H1 (cell line): ENCODE data around the gene TINCR. TPM values are rescaled to one million over a fixed set of nuclear protein-coding genes. Genes with fewer than 3 reads are reported as not detected.

ENCODE experiments used
- CTCF ChIA-PET: fragments of 300-600 bp; sonication (Branson Sonifier 250); formaldehyde crosslinking; loops from one replicate; lab custom pipeline; 2021; ENCODE audit not compliant: partially characterized antibody; lab: Charles Lee
- POLR2A ChIA-PET: fragments of 300-600 bp; sonication (Branson Sonifier 250); formaldehyde crosslinking; loops from one replicate; lab custom pipeline; 2021; ENCODE audit warnings: inconsistent platforms; ENCODE audit not compliant: partially characterized antibody; lab: Charles Lee
- DNase-seq, 2 experiments: peaks; one replicate each; pipeline versions ENCODE4 v3.0.0 to v3.0.0-alpha.2; 2010 to 2022; ENCODE audit warnings: low spot score in 2 of 2, low read depth in 1 of 2, mixed read lengths in 1 of 2
- FAIRE-seq: peaks from 2 replicates; lab custom pipeline; 2011; peaks lifted over from hg19 to GRCh38; lab: Jason Lieb, UNC
- H2AFZ ChIP-seq: 2 replicates; pipeline ENCODE4 v1.8.1; 2012; ENCODE audit warnings: low read length, inconsistent platforms
- H2AK5ac ChIP-seq: 2 replicates; pipeline ENCODE4 v1.6.1; 2013; ENCODE audit warnings: low read depth, low read length
- H2BK120ac ChIP-seq: replicated peaks from 2 replicates; pipeline ENCODE3; 2013; ENCODE audit warnings: low read depth, low read length, inconsistent platforms
- H2BK12ac ChIP-seq: 2 replicates; pipeline ENCODE4 v1.6.1; 2013; ENCODE audit warnings: low read depth, low read length
- H2BK15ac ChIP-seq: 2 replicates; pipeline ENCODE4 v1.6.1; 2013; ENCODE audit warnings: low read length
- H2BK20ac ChIP-seq: 2 replicates; pipeline ENCODE4 v1.6.1; 2013; ENCODE audit warnings: low read length
- H2BK5ac ChIP-seq: 2 replicates; pipeline ENCODE4 v1.6.1; 2013; ENCODE audit warnings: low read depth, low read length
- H3K14ac ChIP-seq: 2 replicates; pipeline ENCODE4 v1.6.1; 2013; ENCODE audit warnings: inconsistent platforms; ENCODE audit not compliant: insufficient read length
- H3K18ac ChIP-seq: 2 replicates; pipeline ENCODE4 v1.6.1; 2013; ENCODE audit warnings: low read length; ENCODE audit errors: extremely low read depth
- H3K23ac ChIP-seq: 2 replicates; pipeline ENCODE4 v1.6.1; 2013; ENCODE audit warnings: inconsistent platforms; ENCODE audit not compliant: insufficient read length
- H3K23me2 ChIP-seq: 2 replicates; pipeline ENCODE4 v1.6.1; 2013; ENCODE audit warnings: low read depth, low read length
- H3K27ac ChIP-seq: 2 replicates; pipeline ENCODE4 v1.6.1; 2011; ENCODE audit warnings: low read depth, low read length, inconsistent platforms
- H3K27me3 ChIP-seq, 4 experiments: replicated peaks in 1 of 4; 1 replicate in 1 of 4; 2 replicates in 3 of 4; pipeline versions ENCODE4 v1.6.1 to v1.8.1; 2011 to 2013; ENCODE audit warnings: low read length in 3 of 4, mild to moderate bottlenecking in 3 of 4, inconsistent platforms in 2 of 4, mixed read lengths in 2 of 4, moderate library complexity in 1 of 4; ENCODE audit not compliant: control insufficient read depth in 3 of 4, insufficient read depth in 3 of 4; ENCODE audit errors: extremely low read depth in 1 of 4
- H3K36me3 ChIP-seq, 4 experiments: 2 replicates each; pipeline versions ENCODE4 v1.6.1 to v1.8.1; 2011 to 2013; ENCODE audit warnings: mild to moderate bottlenecking in 4 of 4, low read length in 3 of 4, moderate library complexity in 2 of 4, control low read depth in 1 of 4, inconsistent platforms in 1 of 4; ENCODE audit not compliant: insufficient read depth in 4 of 4, control insufficient read depth in 2 of 4
- H3K4ac ChIP-seq: replicated peaks from 2 replicates; pipeline ENCODE3; 2013; ENCODE audit warnings: low read length, low read depth, mixed read lengths, inconsistent platforms; ENCODE audit not compliant: insufficient read length
- H3K4me1 ChIP-seq, 4 experiments: replicated peaks in 1 of 4; 1 replicate in 1 of 4; 2 replicates in 3 of 4; pipeline versions ENCODE4 v1.6.1 to v1.8.1; 2011 to 2013; ENCODE audit warnings: low read length in 3 of 4, inconsistent platforms in 2 of 4, mixed read lengths in 1 of 4; ENCODE audit not compliant: insufficient read depth in 4 of 4, control insufficient read depth in 3 of 4
- H3K4me2 ChIP-seq, 2 experiments: 2 replicates each; pipeline versions ENCODE4 v1.6.1 to v1.8.1; 2011 to 2013; ENCODE audit warnings: low read depth in 2 of 2, low read length in 2 of 2, control low read depth in 1 of 2, inconsistent platforms in 1 of 2, mild to moderate bottlenecking in 1 of 2; ENCODE audit not compliant: insufficient read depth in 1 of 2
- H3K4me3 ChIP-seq, 4 experiments: fragments of 200-600, 300-600 bp in 1 of 4; sonication (generic), shearing (Covaris generic), sonication (Bioruptor Twin) in 1 of 4; 2 replicates each; pipeline versions ENCODE4 v1.5.1 to v1.8.1; 2011 to 2016; ENCODE audit warnings: low read length in 4 of 4, low read depth in 3 of 4, control low read depth in 2 of 4, inconsistent platforms in 2 of 4, mild to moderate bottlenecking in 2 of 4, mixed read lengths in 1 of 4, moderate library complexity in 1 of 4; ENCODE audit not compliant: insufficient read depth in 2 of 4; ENCODE audit errors: extremely low read depth in 1 of 4
- H3K56ac ChIP-seq: replicated peaks from 2 replicates; pipeline ENCODE3; 2013; ENCODE audit warnings: low read depth, mild to moderate bottlenecking, mixed read lengths, low read length, inconsistent platforms; ENCODE audit not compliant: insufficient read length
- H3K79me1 ChIP-seq: 2 replicates; pipeline ENCODE4 v1.6.1; 2013; ENCODE audit warnings: low read depth, low read length, control low read depth
- H3K79me2 ChIP-seq, 2 experiments: 2 replicates each; pipeline versions ENCODE4 v1.6.1 to v1.8.1; 2012 to 2013; ENCODE audit warnings: low read length in 2 of 2, mild to moderate bottlenecking in 2 of 2, inconsistent platforms in 1 of 2; ENCODE audit not compliant: insufficient read depth in 2 of 2, control insufficient read depth in 1 of 2
- H3K9ac ChIP-seq, 4 experiments: replicated peaks in 1 of 4; 1 replicate in 1 of 4; 2 replicates in 3 of 4; pipeline versions ENCODE4 v1.6.1 to v1.8.1; 2011 to 2013; ENCODE audit warnings: low read depth in 3 of 4, low read length in 3 of 4, control low read depth in 2 of 4, mild to moderate bottlenecking in 2 of 4, moderate library complexity in 2 of 4, inconsistent platforms in 1 of 4; ENCODE audit errors: extremely low read depth in 1 of 4
- H3K9me3 ChIP-seq, 2 experiments: 2 replicates each; pipeline versions ENCODE4 v1.6.1 to v1.8.1; 2012 to 2013; ENCODE audit warnings: mild to moderate bottlenecking in 2 of 2, moderate library complexity in 2 of 2, control low read depth in 1 of 2, inconsistent platforms in 1 of 2, low read depth in 1 of 2, low read length in 1 of 2, mixed read lengths in 1 of 2; ENCODE audit not compliant: insufficient read depth in 2 of 2
- H4K20me1 ChIP-seq, 2 experiments: replicated peaks in 1 of 2; 2 replicates each; pipeline versions ENCODE3 to v1.8.1; 2011 to 2013; ENCODE audit warnings: inconsistent platforms in 2 of 2, low read length in 2 of 2, mild to moderate bottlenecking in 1 of 2; ENCODE audit not compliant: insufficient read depth in 2 of 2, control insufficient read depth in 1 of 2
- H4K5ac ChIP-seq: 2 replicates; pipeline ENCODE4 v1.6.1; 2013; ENCODE audit warnings: low read length, low read depth, mixed read lengths, inconsistent platforms; ENCODE audit not compliant: insufficient read length
- H4K8ac ChIP-seq: 2 replicates; pipeline ENCODE4 v1.8.0; 2013; ENCODE audit warnings: mild to moderate bottlenecking, moderate library complexity, low read length, inconsistent platforms; ENCODE audit not compliant: insufficient read depth; ENCODE audit errors: extremely low read depth
- H4K91ac ChIP-seq: replicated peaks from 2 replicates; pipeline ENCODE3; 2013; ENCODE audit warnings: low read length, mixed read lengths, inconsistent platforms; ENCODE audit not compliant: insufficient read length
- CBX5 ChIP-seq: fragments of 300-800, 300-1000 bp; sonication (generic); IDR thresholded peaks from 2 replicates; pipeline ENCODE4 v1.7.1; 2016; ENCODE audit warnings: antibody characterized with exemption, low read length, low read depth
- CHD1 ChIP-seq: IDR thresholded peaks from 2 replicates; pipeline ENCODE4 v1.6.1; 2012; ENCODE audit warnings: low read depth, low read length, improper control_type of control experiment
- JUN ChIP-seq: IDR thresholded peaks from 2 replicates; pipeline ENCODE4 v1.6.1; 2011; ENCODE audit warnings: low read depth, mild to moderate bottlenecking, improper control_type of control experiment, low read length
- KDM1A ChIP-seq: fragments of 200-600, 300-600 bp; sonication (generic); IDR thresholded peaks from 2 replicates; pipeline ENCODE4 v1.7.1; 2016; ENCODE audit warnings: mild to moderate bottlenecking, low read length, borderline replicate concordance
- NRF1 ChIP-seq: IDR thresholded peaks from 2 replicates; pipeline ENCODE4 v1.6.1; 2011; ENCODE audit warnings: mild to moderate bottlenecking, low read depth, low read length, improper control_type of control experiment
- POLR2AphosphoS5 ChIP-seq: IDR thresholded peaks from 2 replicates; pipeline ENCODE4 v1.6.1; 2011; ENCODE audit warnings: low read depth, low read length
- RFX5 ChIP-seq: IDR thresholded peaks from 2 replicates; pipeline ENCODE4 v1.6.1; 2011; ENCODE audit warnings: low read depth, low read length, improper control_type of control experiment, borderline replicate concordance
- WGBS, 2 experiments: shearing (Covaris generic) in 1 of 2; methylation state at CpG; one replicate each; pipeline versions ENCODE4 v1.1.6 to v1.1.7; 2013 to 2015; ENCODE audit warnings: low lambda C conversion rate in 2 of 2, mixed read lengths in 2 of 2, inconsistent platforms in 1 of 2, low coverage in 1 of 2, missing lambda C conversion rate in 1 of 2; ENCODE audit not compliant: insufficient replicate concordance in 2 of 2, insufficient coverage in 1 of 2, insufficient read length in 1 of 2; ENCODE audit errors: extremely low coverage in 1 of 2, missing lambda C conversion rate in 1 of 2; 5-methylcytosine and 5-hydroxymethylcytosine counted together
- polyA plus RNA-seq, 7 experiments: library from polyadenylated mRNA; depleted of rRNA in 3 of 7; stranded (reverse) in 5 of 7; unstranded in 2 of 7; fragments of >200 nt in 5 of 7; fragments of 200-250 nt in 2 of 7; gene quantifications; 1 replicate in 5 of 7; 2 replicates in 1 of 7; 4 replicates in 1 of 7; pipeline versions ENCODE4 v1.2.1 to v1.2.3, GENCODE V29; 2011 to 2013; ENCODE audit warnings: missing spikeins in 2 of 7, mixed read lengths in 2 of 7
- total RNA-seq: library from RNA; stranded (reverse); fragmentation: NEBNext Ultra II Directional; extraction: Animal tissue kit (Norgen Biotek cat#: 25700); gene quantifications from 2 replicates; pipeline ENCODE4 v1.2.1, GENCODE V29; 2021
- TF ChIP-seq, protein P1 (sequence below): IDR thresholded peaks from 2 replicates; pipeline ENCODE4 v1.6.1; 2012; ENCODE audit warnings: inconsistent platforms

Gene TINCR
- total and polyA plus RNA-seq, 2 of the 8 experiments (the other 6 are each of a cell fraction or from before 2014, with no cell fraction given) = 0.52 to 1.4 TPM

DNA sequence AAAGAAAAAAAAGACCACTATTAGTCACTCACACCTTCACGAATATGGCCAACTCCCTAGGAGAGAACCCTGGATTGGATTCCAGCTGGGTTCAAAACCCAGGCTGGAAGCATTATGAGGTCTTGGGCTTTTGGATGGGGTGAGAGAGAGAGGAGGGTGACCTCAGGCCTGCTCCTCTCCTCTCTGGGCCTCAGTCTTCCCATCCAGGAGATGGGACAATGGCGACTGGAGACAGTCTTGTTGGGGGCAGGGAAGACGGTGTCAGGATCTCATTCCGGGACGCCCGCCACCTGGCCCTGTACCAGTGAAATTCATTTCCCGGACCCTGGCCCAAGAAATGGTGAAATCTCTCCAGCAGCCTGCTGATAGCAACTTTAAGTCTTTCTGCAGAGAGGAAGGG, 26.3 kb downstream of the TINCR start:
- Histone ChIP-seq H4K8ac (no peak overlapping the region), H3K4ac (no peak overlapping the region), H2AFZ (no peak overlapping the region), H3K79me1 (no peaks in the 10 kb centered on the region), H3K4me3 (no peak overlapping the region), H3K23ac (no peak overlapping the region), H3K23me2 (no peaks in the 10 kb centered on the region), H3K56ac (no peak overlapping the region), H3K4me2 (no peak overlapping the region), H2BK12ac (no peak overlapping the region), H4K5ac (no peak overlapping the region), H3K14ac (no peak overlapping the region), H3K18ac (no peak overlapping the region), H3K4me1 (peaks cover 2 to 11% (median 8%) of the 10 kb centered on the region in 4 experiments), H2BK15ac (no peak overlapping the region), H3K27ac (no peak overlapping the region), H3K9me3 (no peaks in the 10 kb centered on the region), H3K36me3 (no peaks in the 10 kb centered on the region), H2BK120ac (no peak overlapping the region), H4K20me1 (no peaks in the 10 kb centered on the region), H2BK20ac (no peak overlapping the region), H2AK5ac (no peak overlapping the region), H3K27me3 (no peaks in the 10 kb centered on the region; a peak in 1 of 7 replicates), H4K91ac (no peak overlapping the region), H3K9ac (no peak overlapping the region), H3K79me2 (no peaks in the 10 kb centered on the region), H2BK5ac (no peak overlapping the region)
- POLR2A ChIA-PET = no interaction called here
- CTCF ChIA-PET = interaction anchor here (0.7 to 16.7 kb wide), 6 partner anchors 11 to 169 kb away, joined by 3 to 206 read pairs (median 4); no protein-coding TSS in a partner anchor
- WGBS, 2 experiments = 89% methylated on average over 7 of the region's 7 CpGs; no CpG with 5 or more reads in 1 of the 2 experiments
- FAIRE-seq (no peak), DNase-seq (no peak)
- TF ChIP-seq RFX5 (no peak), KDM1A (peak; percentile 64), NRF1 (no peak), CBX5 (no peak), POLR2AphosphoS5 (no peak), CHD1 (no peak), JUN (no peak)
- TF ChIP-seq, protein P1, sequence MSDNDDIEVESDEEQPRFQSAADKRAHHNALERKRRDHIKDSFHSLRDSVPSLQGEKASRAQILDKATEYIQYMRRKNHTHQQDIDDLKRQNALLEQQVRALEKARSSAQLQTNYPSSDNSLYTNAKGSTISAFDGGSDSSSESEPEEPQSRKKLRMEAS = no peak
